GM13976 (cell line): ENCODE measurements around the gene PTGR3.
A peak's percentile ranks its signal among the peaks of the same experiment; 100 is the strongest.

Source experiments
- DNase-seq: peaks from one replicate; pipeline ENCODE4 v3.0.0; 2012; ENCODE audit warnings: low spot score
- CTCF ChIP-seq: IDR thresholded peaks from 2 replicates; pipeline ENCODE4 v1.5.1; 2012; ENCODE audit warnings: borderline replicate concordance, mild to moderate bottlenecking; ENCODE audit not compliant: insufficient read depth; ENCODE audit errors: extremely low read depth, missing control alignments, control extremely low read depth
- in situ Hi-C: fragments of 300-500 bp; cut with MboI; formaldehyde crosslinking; loops from one replicate; pipeline ENCODE4 v1.12.0; 2022; ENCODE audit warnings: low sequenced_read_pairs, mixed read lengths, inconsistent platforms; ENCODE audit not compliant: unreplicated experiment

Gene PTGR3

GRCh38 chr18:75183524-75183923 lies 25.4 kb downstream of the PTGR3 start:
- in situ Hi-C loops, result no loop called here
- no peak for TF ChIP-seq CTCF
- DNase-seq, result no peak

- in situ Hi-C loops, result no loop called here
- no peak for TF ChIP-seq CTCF
- DNase-seq, result no peak
Measured at GRCh38 chr18:75179819-75180600, 28.9 kb downstream of the PTGR3 start.

- DNase-seq, result no peak
- in situ Hi-C loops, result no loop called here
- TF ChIP-seq CTCF, result no peak
Measured at GRCh38 chr18:75178376-75178775, 30.6 kb downstream of the PTGR3 start.

GRCh38 chr18:75176849-75177248 lies 32.1 kb downstream of the PTGR3 start:
- no peak for TF ChIP-seq CTCF
- DNase-seq, result no peak
- in situ Hi-C loops, result no loop called here

GRCh38 chr18:75173738-75174137 lies 35.2 kb downstream of the PTGR3 start:
- DNase-seq, result no peak
- in situ Hi-C loops, result no loop called here
- no peak for TF ChIP-seq CTCF

GRCh38 chr18:75173125-75173432 lies 35.9 kb downstream of the PTGR3 start:
- in situ Hi-C loops, result no loop called here
- peak; percentile 11 for TF ChIP-seq CTCF
- peak; percentile 85 for DNase-seq

- TF ChIP-seq CTCF, result no peak
- no peak for DNase-seq
- in situ Hi-C loops, result no loop called here
Measured at GRCh38 chr18:75172299-75173124, 36.4 kb downstream of the PTGR3 start.
